HepG2 (cell line): ENCODE measurements around the gene RTP5. TPM values are rescaled to one million over a fixed set of nuclear protein-coding genes. Genes with fewer than 3 reads are reported as not detected.

ENCODE experiments used
- ATAC-seq: fragments of 200-7000 bp; cut with Tn5 transposase; 3 replicates; pipeline ENCODE4 v1.9.1; 2020; ENCODE audit warnings: mild to moderate bottlenecking, moderate library complexity
- BruUV-seq: library from RNA; stranded (reverse); fragments of 400-500 nt; replicated peaks from 2 replicates; lab custom pipeline; 2021; lab: Mats Ljungman, UMichigan
- CTCF ChIA-PET: fragments of 300-600 bp; formaldehyde crosslinking; extraction: SDS; loops from one replicate; lab custom pipeline; 2021; ENCODE audit warnings: low total read pairs, inconsistent platforms, low intra/inter-chr PET ratio; lab: Yijun Ruan, JAX
- POLR2A ChIA-PET: fragments of 350-600 bp; sonication (Branson Sonifier 250); formaldehyde crosslinking; loops from one replicate; lab custom pipeline; 2020; ENCODE audit warnings: antibody characterized with exemption, inconsistent platforms; lab: Yijun Ruan, JAX
- DNase-seq: peaks from one replicate; pipeline ENCODE4 v3.0.0-alpha.2; 2015; ENCODE audit warnings: low spot score
- FAIRE-seq: peaks from 3 replicates; lab custom pipeline; 2011; peaks lifted over from hg19 to GRCh38; lab: Jason Lieb, UNC
- H2AFZ ChIP-seq: one replicate; pipeline ENCODE4 v1.6.1; 2011; ENCODE audit warnings: low read length, inconsistent platforms
- H3K27ac ChIP-seq: fragments of 300-600 bp; 3 replicates; pipeline ENCODE4 v1.8.0; 2011; ENCODE audit warnings: mixed run types, mild to moderate bottlenecking, mixed read lengths, low read length, inconsistent platforms; ENCODE audit not compliant: insufficient read depth; ENCODE audit errors: extremely low read length
- H3K27me3 ChIP-seq, 2 experiments: fragments of 200-600 bp in 1 of 2; 2 replicates in 1 of 2; 3 replicates in 1 of 2; pipeline versions ENCODE4 v1.6.0 to v1.8.0; 2011; ENCODE audit warnings: low read length in 2 of 2, mild to moderate bottlenecking in 2 of 2, moderate library complexity in 2 of 2, inconsistent platforms in 1 of 2; ENCODE audit not compliant: insufficient read depth in 2 of 2, control insufficient read depth in 1 of 2
- H3K36me3 ChIP-seq, 2 experiments: fragments of 200-600 bp in 1 of 2; replicated peaks in 1 of 2; 2 replicates in 1 of 2; 3 replicates in 1 of 2; pipeline versions ENCODE4 v1.5.1 to v1.8.0; 2011; ENCODE audit warnings: low read length in 2 of 2, inconsistent platforms in 1 of 2; ENCODE audit not compliant: insufficient read depth in 2 of 2, control insufficient read depth in 1 of 2
- H3K4me1 ChIP-seq: 2 replicates; pipeline ENCODE4 v1.5.1; 2012; ENCODE audit warnings: low read length, inconsistent platforms; ENCODE audit not compliant: insufficient read depth
- H3K4me2 ChIP-seq: 2 replicates; pipeline ENCODE4 v1.6.0; 2011; ENCODE audit warnings: low read depth, low read length, inconsistent platforms
- H3K4me3 ChIP-seq, 3 experiments: fragments of 200-600 bp in 1 of 3; sonication (generic), shearing (Covaris generic) in 1 of 3; replicated peaks in 1 of 3; 2 replicates each; pipeline ENCODE4 v1.5.1; 2011 to 2016; ENCODE audit warnings: low read length in 3 of 3, inconsistent platforms in 2 of 3, low read depth in 2 of 3, mild to moderate bottlenecking in 2 of 3, control low read depth in 1 of 3, mixed read lengths in 1 of 3; ENCODE audit not compliant: insufficient read depth in 1 of 3
- H3K79me2 ChIP-seq: one replicate; pipeline ENCODE4 v1.6.1; 2011; ENCODE audit warnings: low read length, inconsistent platforms; ENCODE audit not compliant: insufficient read depth
- H3K9ac ChIP-seq: 2 replicates; pipeline ENCODE4 v1.6.0; 2011; ENCODE audit warnings: mild to moderate bottlenecking, low read depth, low read length, inconsistent platforms; ENCODE audit not compliant: insufficient read depth
- H3K9me3 ChIP-seq: 2 replicates; pipeline ENCODE4 v1.5.1; 2012; ENCODE audit warnings: mild to moderate bottlenecking, low read length
- H4K20me1 ChIP-seq: 2 replicates; pipeline ENCODE4 v1.6.0; 2011; ENCODE audit warnings: inconsistent platforms, mild to moderate bottlenecking, low read length, moderate library complexity; ENCODE audit not compliant: insufficient read depth
- BHLHE40 ChIP-seq: IDR thresholded peaks from 2 replicates; pipeline ENCODE4 v1.6.1; 2011; ENCODE audit warnings: low read length, improper control_type of control experiment
- CCDC6 ChIP-seq: sonication (generic); formaldehyde crosslinking; IDR thresholded peaks from 2 replicates; pipeline ENCODE4 v1.8.1; 2022; ENCODE audit warnings: mild to moderate bottlenecking, missing genetic modification reagents, moderate library complexity
- FOXJ3 ChIP-seq: sonication (generic); formaldehyde crosslinking; IDR thresholded peaks from 2 replicates; pipeline ENCODE4 v1.4.0; 2020; ENCODE audit warnings: missing genetic modification reagents, mild to moderate bottlenecking, borderline replicate concordance
- MAFF ChIP-seq: IDR thresholded peaks from 2 replicates; pipeline ENCODE4 v1.6.1; 2011; ENCODE audit warnings: low read depth, low read length, improper control_type of control experiment
- MAFK ChIP-seq, 2 experiments: IDR thresholded peaks in 1 of 2; conservative IDR thresholded peaks in 1 of 2; 2 replicates each; pipeline ENCODE4 v1.6.1; 2011; ENCODE audit warnings: improper control_type of control experiment in 2 of 2, low read length in 2 of 2
- NPAS2 ChIP-seq: sonication (generic); formaldehyde crosslinking; IDR thresholded peaks from 2 replicates; pipeline ENCODE4 v1.8.0; 2022; ENCODE audit warnings: mild to moderate bottlenecking, missing genetic modification reagents, borderline replicate concordance
- PCBP1 ChIP-seq: fragments of 200-400 bp; formaldehyde crosslinking; IDR thresholded peaks from 2 replicates; pipeline ENCODE4 v1.6.1; 2017; ENCODE audit warnings: mild to moderate bottlenecking, low read depth, low read length, borderline replicate concordance
- SIX4 ChIP-seq: sonication (generic); formaldehyde crosslinking; IDR thresholded peaks from 2 replicates; pipeline ENCODE4 v1.4.0; 2020; ENCODE audit warnings: missing genetic modification reagents
- SNAPC2 ChIP-seq: sonication (generic); formaldehyde crosslinking; IDR thresholded peaks from 2 replicates; pipeline ENCODE4 v1.8.1; 2022; ENCODE audit warnings: mild to moderate bottlenecking, missing genetic modification reagents
- THYN1 ChIP-seq: sonication (generic); formaldehyde crosslinking; IDR thresholded peaks from 2 replicates; pipeline ENCODE4 v1.8.1; 2023; ENCODE audit warnings: low read depth, mild to moderate bottlenecking, moderate library complexity, missing genetic modification reagents, borderline replicate concordance
- YY1 ChIP-seq: IDR thresholded peaks from 2 replicates; pipeline ENCODE4 v1.6.1; 2011; ENCODE audit warnings: low read length, low read depth, moderate library complexity, mild to moderate bottlenecking; ENCODE audit not compliant: insufficient read depth, insufficient replicate concordance
- ZFP36 ChIP-seq: fragments of 150-350 bp; IDR thresholded peaks from 2 replicates; pipeline ENCODE4 v1.6.1; 2018; ENCODE audit warnings: borderline replicate concordance, low read length, low read depth; ENCODE audit not compliant: partially characterized antibody
- ZFP36L2 ChIP-seq: sonication (generic); formaldehyde crosslinking; IDR thresholded peaks from 2 replicates; pipeline ENCODE4 v1.4.0; 2020; ENCODE audit warnings: missing genetic modification reagents
- ZNF235 ChIP-seq: sonication (generic); formaldehyde crosslinking; IDR thresholded peaks from 2 replicates; pipeline ENCODE4 v1.8.1; 2023; ENCODE audit warnings: mild to moderate bottlenecking, missing genetic modification reagents, borderline replicate concordance
- ZNF441 ChIP-seq: sonication (generic); formaldehyde crosslinking; IDR thresholded peaks from 2 replicates; pipeline ENCODE4 v1.7.0; 2021; ENCODE audit warnings: missing genetic modification reagents, borderline replicate concordance
- ZNF512 ChIP-seq: sonication (generic); formaldehyde crosslinking; IDR thresholded peaks from 2 replicates; pipeline ENCODE4 v1.4.0; 2020; ENCODE audit warnings: mild to moderate bottlenecking, missing genetic modification reagents
- ZNF776 ChIP-seq: sonication (generic); formaldehyde crosslinking; IDR thresholded peaks from 2 replicates; pipeline ENCODE4 v1.4.0; 2020; ENCODE audit warnings: mild to moderate bottlenecking, missing genetic modification reagents
- ZZZ3 ChIP-seq: sonication (generic); formaldehyde crosslinking; IDR thresholded peaks from 2 replicates; pipeline ENCODE4 v1.4.0; 2020; ENCODE audit warnings: missing genetic modification reagents, mild to moderate bottlenecking, borderline replicate concordance
- WGBS: methylation state at CpG from one replicate; pipeline ENCODE4 v1.1.6; 2017; ENCODE audit warnings: low lambda C conversion rate; 5-methylcytosine and 5-hydroxymethylcytosine counted together
- in situ Hi-C: cut with HindIII; loops from 2 replicates; pipeline ENCODE4 v1.10.0; 2017; ENCODE audit warnings: low pct_unique_long_range_greater_than_20kb; ENCODE audit not compliant: extremely low pct_ligation_motif_present
- intact Hi-C: fragments of 100-400 bp; cut with micrococcal nuclease; formaldehyde crosslinking; loops from one replicate; pipeline ENCODE4 v1.10.0; 2022; ENCODE audit not compliant: unreplicated experiment
- polyA plus RNA-seq, 8 experiments: library from polyadenylated mRNA; depleted of rRNA in 3 of 8; stranded (reverse) in 7 of 8; unstranded in 1 of 8; fragments of >200 nt; fragmentation: Illumina TruSeq in 4 of 8; extraction: Trizol in 4 of 8; gene quantifications; 2 replicates each; pipeline versions ENCODE4 v1.2.1 to v1.2.3, GENCODE V29; 2011 to 2016; ENCODE audit warnings: low read depth in 4 of 8, missing spikeins in 1 of 8, mixed read lengths in 1 of 8; ENCODE audit not compliant: insufficient read depth in 1 of 8
- total RNA-seq, 5 experiments: library from RNA; depleted of rRNA; stranded (reverse); fragments of >200 nt; fragmentation: Illumina TruSeq; extraction: Trizol; gene quantifications; 2 replicates each; pipeline ENCODE4 v1.2.3, GENCODE V29; 2016; ENCODE audit warnings: low read depth in 1 of 5
- TF ChIP-seq, protein P1 (sequence below): sonication (generic); formaldehyde crosslinking; IDR thresholded peaks from 2 replicates; pipeline ENCODE4 v1.4.0; 2020; ENCODE audit warnings: mild to moderate bottlenecking, missing genetic modification reagents

The RTP5 gene
- total and polyA plus RNA-seq, 2 of the 13 experiments (the other 11 are each of a cell fraction or from before 2014, with no cell fraction given) = not detected

DNA sequence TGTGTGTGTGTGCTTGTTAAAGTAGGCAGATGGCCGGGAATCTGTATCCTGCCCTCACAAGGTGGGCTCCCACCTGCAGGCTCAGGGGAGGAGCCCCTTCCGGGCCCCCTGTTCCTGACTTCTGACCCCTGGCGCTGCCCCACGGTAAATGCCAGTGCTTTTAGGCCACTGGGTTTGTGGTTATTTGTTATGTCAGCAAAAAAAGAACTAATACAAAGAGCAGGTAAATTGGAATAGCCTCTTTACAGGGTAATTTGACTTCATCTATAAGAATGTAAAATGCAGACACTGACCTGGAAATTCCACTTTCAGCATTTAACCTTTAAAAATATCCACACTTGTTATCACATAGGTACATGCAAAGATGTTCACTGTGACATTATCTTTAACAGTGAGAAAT is 44.2 kb downstream of the RTP5 start:
- 34% methylated on average over 4 of the region's 4 CpGs for WGBS
- TF ChIP-seq CCDC6 (CRISPR knock-in tag) (no peak), MAFF (peak; percentile 98), YY1 (no peak), MAFK (conservative IDR thresholded peaks at IDR 0.05 in 1 of 2, IDR thresholded peaks at IDR 0.05 in 1 of 2; ENCODE audit: low read length in 2 of 2) (peak; percentile 98)
- H4K20me1 ChIP-seq = no peaks in the 10 kb centered on the region
- in situ Hi-C loops = no loop called here
- H3K36me3 ChIP-seq = no peaks in the 10 kb centered on the region
- intact Hi-C loops = no loop called here
- no peak overlapping the region for H3K4me3 ChIP-seq
- peaks cover 12% of the 10 kb centered on the region for H3K4me1 ChIP-seq
- no peak overlapping the region for H3K27ac ChIP-seq
- no peaks in the 10 kb centered on the region for H3K79me2 ChIP-seq
- no peaks in the 10 kb centered on the region for H3K9me3 ChIP-seq
- FAIRE-seq (no peak), DNase-seq (no peak), ATAC-seq (no peak)
- no TSS peak for BruUV-seq
- ChIA-PET CTCF (no interaction called here), POLR2A (no interaction called here)
- H3K27me3 ChIP-seq = peaks cover 8 to 56% of the 10 kb centered on the region in 2 experiments
- no peak overlapping the region for H2AFZ ChIP-seq
- H3K4me2 ChIP-seq = no peak overlapping the region
- no peak overlapping the region for H3K9ac ChIP-seq

DNA sequence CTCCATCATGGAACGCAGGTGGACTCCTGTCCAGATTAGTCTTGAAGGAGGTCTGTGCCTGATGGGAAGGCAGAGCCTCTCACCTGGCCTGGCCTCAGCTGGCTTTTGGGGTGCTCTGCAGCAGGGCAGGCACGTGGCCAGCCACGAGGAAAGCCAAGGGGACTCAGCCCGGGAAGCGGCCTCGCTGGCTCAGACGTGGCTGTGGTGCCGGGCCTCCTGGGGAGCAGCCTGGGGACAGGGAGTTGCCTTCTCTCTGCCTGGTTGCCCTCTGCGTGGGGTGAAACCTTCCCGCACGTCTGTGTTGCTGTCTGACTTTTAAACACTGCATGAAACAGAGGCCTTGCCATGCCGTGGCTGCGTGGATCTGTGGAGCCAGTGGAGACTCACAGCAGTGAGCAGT is 45.0 kb downstream of the RTP5 start:
- no peak overlapping the region for H3K27ac ChIP-seq
- FAIRE-seq (no peak), ATAC-seq (no peak), DNase-seq (no peak)
- H3K9ac ChIP-seq = no peak overlapping the region
- no peak overlapping the region for H3K4me2 ChIP-seq
- intact Hi-C loops (no loop called here), in situ Hi-C loops (no loop called here)
- no peaks in the 10 kb centered on the region for H3K79me2 ChIP-seq
- no peaks in the 10 kb centered on the region for H3K36me3 ChIP-seq
- H3K4me3 ChIP-seq = no peak overlapping the region
- 37% methylated on average over 12 of the region's 13 CpGs for WGBS
- no peaks in the 10 kb centered on the region for H4K20me1 ChIP-seq
- peaks cover 11% of the 10 kb centered on the region for H3K4me1 ChIP-seq
- no TSS peak for BruUV-seq
- H3K27me3 ChIP-seq = peaks cover 3 to 48% of the 10 kb centered on the region in 2 experiments
- H3K9me3 ChIP-seq = no peaks in the 10 kb centered on the region
- H2AFZ ChIP-seq = no peak overlapping the region
- POLR2A ChIA-PET = no interaction called here
- CTCF ChIA-PET = no interaction called here
- TF ChIP-seq SIX4 (CRISPR knock-in tag) (no peak), ZNF512 (CRISPR knock-in tag) (no peak), ZNF776 (CRISPR knock-in tag) (no peak), ZFP36 (no peak), NPAS2 (CRISPR knock-in tag) (no peak), SNAPC2 (CRISPR knock-in tag) (no peak), ZNF441 (no peak), ZZZ3 (CRISPR knock-in tag) (no peak), ZFP36L2 (CRISPR knock-in tag) (no peak), FOXJ3 (CRISPR knock-in tag) (no peak), BHLHE40 (no peak), ZNF235 (no peak), PCBP1 (no peak), THYN1 (CRISPR knock-in tag) (no peak)
- TF ChIP-seq, protein P1, sequence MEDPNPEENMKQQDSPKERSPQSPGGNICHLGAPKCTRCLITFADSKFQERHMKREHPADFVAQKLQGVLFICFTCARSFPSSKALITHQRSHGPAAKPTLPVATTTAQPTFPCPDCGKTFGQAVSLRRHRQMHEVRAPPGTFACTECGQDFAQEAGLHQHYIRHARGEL (CRISPR knock-in tag) = no peak
